ENCODE measurements around the gene GTF3C4. TPM values are rescaled to one million over a fixed set of nuclear protein-coding genes. Genes with fewer than 3 reads are reported as not detected.

The GTF3C4 gene
- total RNA-seq, 1 donor from 2014 or later, result 19.5 TPM

GRCh38 chr9:132637801-132638200, 32.5 kb upstream of the GTF3C4 start:
- Mint-ChIP-seq H3K4me1 (peaks cover 2% of the 10 kb centered on the region), H3K27ac (no peak overlapping the region), H3K9me3 (no peaks in the 10 kb centered on the region), H3K27me3 (no peaks in the 10 kb centered on the region), H3K4me3 (no peak overlapping the region), H3K36me3 (ENCODE audit: low read depth) (peaks cover 43% of the 10 kb centered on the region)
- DNase-seq, result no peak
- intact Hi-C loops (cut with micrococcal nuclease), result no loop called here

GRCh38 chr9:132638240-132638639, 32.0 kb upstream of the GTF3C4 start:
- H3K4me1 Mint-ChIP-seq, result no peaks in the 10 kb centered on the region
- intact Hi-C loops (cut with micrococcal nuclease), result no loop called here
- no peaks in the 10 kb centered on the region for H3K9me3 Mint-ChIP-seq
- no peak for DNase-seq
- H3K4me3 Mint-ChIP-seq, result no peak overlapping the region
- peaks cover 46% of the 10 kb centered on the region for H3K36me3 Mint-ChIP-seq (ENCODE audit: low read depth)
- H3K27ac Mint-ChIP-seq, result peak overlapping the region; percentile 55
- H3K27me3 Mint-ChIP-seq, result no peaks in the 10 kb centered on the region

GRCh38 chr9:132639322-132639721, 30.9 kb upstream of the GTF3C4 start:
- DNase-seq, result no peak
- no peak overlapping the region for H3K4me3 Mint-ChIP-seq
- H3K36me3 Mint-ChIP-seq (ENCODE audit: low read depth), result peaks cover 51% of the 10 kb centered on the region
- no peaks in the 10 kb centered on the region for H3K27me3 Mint-ChIP-seq
- intact Hi-C loops (cut with micrococcal nuclease), result no loop called here
- H3K27ac Mint-ChIP-seq, result no peak overlapping the region
- H3K4me1 Mint-ChIP-seq, result no peaks in the 10 kb centered on the region
- no peaks in the 10 kb centered on the region for H3K9me3 Mint-ChIP-seq

GRCh38 chr9:132641216-132641615, 29.0 kb upstream of the GTF3C4 start:
- H3K4me1 Mint-ChIP-seq, result no peaks in the 10 kb centered on the region
- no peak overlapping the region for H3K27ac Mint-ChIP-seq
- no peak overlapping the region for H3K4me3 Mint-ChIP-seq
- no peaks in the 10 kb centered on the region for H3K27me3 Mint-ChIP-seq
- H3K36me3 Mint-ChIP-seq (ENCODE audit: low read depth), result peaks cover 67% of the 10 kb centered on the region
- no peaks in the 10 kb centered on the region for H3K9me3 Mint-ChIP-seq
- intact Hi-C loops (cut with micrococcal nuclease), result no loop called here
- DNase-seq, result no peak

- no peak for DNase-seq
- Mint-ChIP-seq H3K4me3 (no peak overlapping the region), H3K4me1 (peaks cover 7% of the 10 kb centered on the region), H3K27me3 (no peaks in the 10 kb centered on the region), H3K36me3 (ENCODE audit: low read depth) (peaks cover 72% of the 10 kb centered on the region), H3K9me3 (no peaks in the 10 kb centered on the region), H3K27ac (no peak overlapping the region)
- intact Hi-C loops (cut with micrococcal nuclease), result no loop called here
Measured at GRCh38 chr9:132644251-132644650, 26.0 kb upstream of the GTF3C4 start.

GRCh38 chr9:132645306-132645705, 25.0 kb upstream of the GTF3C4 start:
- peaks cover 71% of the 10 kb centered on the region for H3K36me3 Mint-ChIP-seq (ENCODE audit: low read depth)
- no peaks in the 10 kb centered on the region for H3K27me3 Mint-ChIP-seq
- DNase-seq, result no peak
- intact Hi-C loops (cut with micrococcal nuclease), result no loop called here
- H3K9me3 Mint-ChIP-seq, result no peaks in the 10 kb centered on the region
- H3K4me1 Mint-ChIP-seq, result peaks cover 7% of the 10 kb centered on the region
- no peak overlapping the region for H3K4me3 Mint-ChIP-seq
- H3K27ac Mint-ChIP-seq, result no peak overlapping the region

- H3K4me1 Mint-ChIP-seq, result peaks cover 7% of the 10 kb centered on the region
- no peak for DNase-seq
- no peak overlapping the region for H3K27ac Mint-ChIP-seq
- intact Hi-C loops (cut with micrococcal nuclease), result no loop called here
- H3K9me3 Mint-ChIP-seq, result no peaks in the 10 kb centered on the region
- no peaks in the 10 kb centered on the region for H3K27me3 Mint-ChIP-seq
- H3K4me3 Mint-ChIP-seq, result no peak overlapping the region
- peaks cover 74% of the 10 kb centered on the region for H3K36me3 Mint-ChIP-seq (ENCODE audit: low read depth)
Measured at GRCh38 chr9:132645711-132646110, 24.6 kb upstream of the GTF3C4 start.

GRCh38 chr9:132646726-132647125, 23.5 kb upstream of the GTF3C4 start:
- Mint-ChIP-seq H3K27me3 (no peaks in the 10 kb centered on the region), H3K4me1 (peaks cover 7% of the 10 kb centered on the region), H3K9me3 (no peaks in the 10 kb centered on the region), H3K4me3 (no peak overlapping the region), H3K36me3 (ENCODE audit: low read depth) (peaks cover 68% of the 10 kb centered on the region), H3K27ac (no peak overlapping the region)
- intact Hi-C loops (cut with micrococcal nuclease), result no loop called here
- no peak for DNase-seq

- Mint-ChIP-seq H3K4me1 (peaks cover 7% of the 10 kb centered on the region), H3K36me3 (ENCODE audit: low read depth) (peaks cover 67% of the 10 kb centered on the region), H3K9me3 (no peaks in the 10 kb centered on the region), H3K27me3 (no peaks in the 10 kb centered on the region), H3K4me3 (no peak overlapping the region), H3K27ac (peak overlapping the region; percentile 49)
- DNase-seq, result no peak
- intact Hi-C loops (cut with micrococcal nuclease), result no loop called here
Measured at GRCh38 chr9:132647355-132647754, 22.9 kb upstream of the GTF3C4 start.

- Mint-ChIP-seq H3K27me3 (no peaks in the 10 kb centered on the region), H3K4me1 (peaks cover 7% of the 10 kb centered on the region), H3K9me3 (no peaks in the 10 kb centered on the region), H3K4me3 (no peak overlapping the region), H3K36me3 (ENCODE audit: low read depth) (peaks cover 68% of the 10 kb centered on the region), H3K27ac (no peak overlapping the region)
- DNase-seq, result no peak
- intact Hi-C loops (cut with micrococcal nuclease), result no loop called here
Measured at GRCh38 chr9:132647806-132648205, 22.5 kb upstream of the GTF3C4 start.

GRCh38 chr9:132648283-132648682, 22.0 kb upstream of the GTF3C4 start:
- intact Hi-C loops (cut with micrococcal nuclease), result no loop called here
- DNase-seq, result no peak
- no peak overlapping the region for H3K27ac Mint-ChIP-seq
- peaks cover 63% of the 10 kb centered on the region for H3K36me3 Mint-ChIP-seq (ENCODE audit: low read depth)
- H3K4me1 Mint-ChIP-seq, result peaks cover 7% of the 10 kb centered on the region
- H3K4me3 Mint-ChIP-seq, result no peak overlapping the region
- H3K27me3 Mint-ChIP-seq, result no peaks in the 10 kb centered on the region
- H3K9me3 Mint-ChIP-seq, result no peaks in the 10 kb centered on the region

GRCh38 chr9:132648685-132649084, 21.6 kb upstream of the GTF3C4 start:
- no peak overlapping the region for H3K27ac Mint-ChIP-seq
- no peak for DNase-seq
- H3K4me3 Mint-ChIP-seq, result no peak overlapping the region
- no peaks in the 10 kb centered on the region for H3K9me3 Mint-ChIP-seq
- intact Hi-C loops (cut with micrococcal nuclease), result no loop called here
- peaks cover 60% of the 10 kb centered on the region for H3K36me3 Mint-ChIP-seq (ENCODE audit: low read depth)
- H3K27me3 Mint-ChIP-seq, result no peaks in the 10 kb centered on the region
- peaks cover 7% of the 10 kb centered on the region for H3K4me1 Mint-ChIP-seq

- intact Hi-C loops (cut with micrococcal nuclease), result no loop called here
- H3K27ac Mint-ChIP-seq, result no peak overlapping the region
- H3K27me3 Mint-ChIP-seq, result no peaks in the 10 kb centered on the region
- peaks cover 52% of the 10 kb centered on the region for H3K36me3 Mint-ChIP-seq (ENCODE audit: low read depth)
- peaks cover 9% of the 10 kb centered on the region for H3K4me1 Mint-ChIP-seq
- peak; percentile 63 for DNase-seq
- H3K9me3 Mint-ChIP-seq, result no peaks in the 10 kb centered on the region
- H3K4me3 Mint-ChIP-seq, result no peak overlapping the region
Measured at GRCh38 chr9:132651259-132651658, 19.0 kb upstream of the GTF3C4 start.

- intact Hi-C loops (cut with micrococcal nuclease), result no loop called here
- no peak overlapping the region for H3K4me3 Mint-ChIP-seq
- DNase-seq, result no peak
- H3K9me3 Mint-ChIP-seq, result no peaks in the 10 kb centered on the region
- no peaks in the 10 kb centered on the region for H3K27me3 Mint-ChIP-seq
- no peak overlapping the region for H3K27ac Mint-ChIP-seq
- peaks cover 2% of the 10 kb centered on the region for H3K4me1 Mint-ChIP-seq
- peaks cover 48% of the 10 kb centered on the region for H3K36me3 Mint-ChIP-seq (ENCODE audit: low read depth)
Measured at GRCh38 chr9:132656299-132656698, 14.0 kb upstream of the GTF3C4 start.

GRCh38 chr9:132662152-132662945, 7.9 kb upstream of the GTF3C4 start:
- Mint-ChIP-seq H3K9me3 (no peaks in the 10 kb centered on the region), H3K27me3 (no peaks in the 10 kb centered on the region), H3K4me1 (no peaks in the 10 kb centered on the region), H3K36me3 (ENCODE audit: low read depth) (peaks cover 29% of the 10 kb centered on the region), H3K27ac (no peak overlapping the region), H3K4me3 (no peak overlapping the region)
- intact Hi-C loops (cut with micrococcal nuclease), result no loop called here
- DNase-seq, result no peak

Measured in activated CD4-positive, alpha-beta T cell treated with anti-CD3 and anti-CD28 coated beads, Interleukin-2, amount 10 ng/mL, durations not matched to agents 24 days and 14 days (primary cell).